BLaER1 treated with 17β-estradiol and CSF1 and Interleukin-3, amounts not matched to agents 10 nM and 100 nM (cell line): ENCODE measurements around the gene SORL1.

Experiments
- H3K27ac ChIP-seq, 11 experiments: shearing (Covaris generic); formaldehyde crosslinking; 2 replicates each; pipeline ENCODE4 v1.8.1; 2022
- H3K27me3 ChIP-seq, 11 experiments: shearing (Covaris generic); formaldehyde crosslinking; 2 replicates each; pipeline ENCODE4 v1.8.1; 2022
- H3K36me3 ChIP-seq, 11 experiments: shearing (Covaris generic); formaldehyde crosslinking; 2 replicates each; pipeline ENCODE4 v1.8.1; 2022
- H3K4me1 ChIP-seq, 10 experiments: shearing (Covaris generic); formaldehyde crosslinking; 2 replicates each; pipeline ENCODE4 v1.8.1; 2022
- H3K4me2 ChIP-seq, 11 experiments: shearing (Covaris generic); formaldehyde crosslinking; 2 replicates each; pipeline ENCODE4 v1.8.1; 2022
- H3K4me3 ChIP-seq, 10 experiments: shearing (Covaris generic); formaldehyde crosslinking; 2 replicates each; pipeline ENCODE4 v1.8.1; 2022
- H3K9ac ChIP-seq, 11 experiments: shearing (Covaris generic); formaldehyde crosslinking; 2 replicates each; pipeline ENCODE4 v1.8.1; 2022
- H3K9me3 ChIP-seq, 11 experiments: shearing (Covaris generic); formaldehyde crosslinking; replicated peaks in 1 of 11; 2 replicates each; pipeline ENCODE4 v1.8.1; 2022
- H4K20me1 ChIP-seq, 11 experiments: shearing (Covaris generic); formaldehyde crosslinking; 2 replicates each; pipeline ENCODE4 v1.8.1; 2022
- Cebpa-rat ChIP-seq, 11 experiments: shearing (Covaris generic); IDR thresholded peaks; 2 replicates each; pipeline ENCODE4 v1.8.1; 2022

The SORL1 gene

GRCh38 chr11:121654259-121654842 lies 202.2 kb downstream of the SORL1 start:
- Histone ChIP-seq H3K9me3 (no peaks in the 10 kb centered on the region), H3K4me1 (peaks cover 4 to 10% (median 6%) of the 10 kb centered on the region in 10 experiments; a peak in 11 of 20 replicates), H3K27ac (no peak overlapping the region), H3K27me3 (no peaks in the 10 kb centered on the region), H3K4me3 (no peak overlapping the region), H4K20me1 (no peaks in the 10 kb centered on the region), H3K4me2 (no peak overlapping the region; a peak in 1 of 22 replicates), H3K36me3 (no peaks in the 10 kb centered on the region), H3K9ac (no peak overlapping the region)
- no peak for TF ChIP-seq Cebpa-rat (IDR thresholded peaks at IDR 0.05)

- Histone ChIP-seq H3K9ac (peak overlapping the region in 10 of 11 experiments; percentile 74 to 85 (median 79); a peak in 19 of 22 replicates), H3K4me1 (peaks cover 4 to 10% (median 6%) of the 10 kb centered on the region in 10 experiments; a peak in 11 of 20 replicates)
These were observed 202.9 kb downstream of the SORL1 start for GRCh38 chr11:121654843-121655536.

DNA sequence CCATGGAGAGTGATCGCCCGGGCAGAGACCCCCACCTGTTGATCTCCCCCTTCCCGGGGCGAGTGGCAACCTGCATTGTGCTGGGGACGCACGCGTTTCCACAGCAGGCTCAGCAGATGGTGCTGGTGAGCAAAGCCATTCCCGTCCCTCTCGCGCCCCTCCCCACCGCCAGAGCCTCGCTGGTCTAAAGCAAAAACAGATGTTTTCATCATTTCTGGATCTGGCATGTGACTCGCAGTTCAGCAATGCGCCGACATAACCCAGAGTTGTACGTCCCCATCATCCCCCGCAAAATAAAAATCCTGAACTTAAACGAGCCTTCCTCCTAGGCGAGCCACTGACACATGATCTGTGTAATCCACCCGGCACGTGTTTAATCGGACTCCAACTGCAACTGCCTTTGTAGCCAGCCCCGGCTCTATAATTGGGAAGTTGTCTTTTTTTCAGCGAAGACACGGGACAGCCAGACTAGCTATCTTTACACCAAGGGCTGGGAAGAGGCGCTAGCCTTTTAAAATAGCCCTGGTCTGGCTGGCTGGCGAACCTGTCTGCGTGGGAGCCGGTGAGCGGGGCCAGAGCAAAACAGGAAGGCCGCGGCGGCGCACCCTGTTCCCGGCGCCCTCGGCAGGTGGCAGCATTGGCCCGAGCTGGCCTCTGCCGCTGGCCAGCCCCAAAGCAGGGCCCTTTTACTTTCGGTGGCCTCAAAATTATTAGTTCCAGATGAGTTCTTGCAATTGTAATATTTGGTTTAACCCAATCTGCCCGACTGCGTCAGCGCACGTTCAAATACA lies 203.6 kb downstream of the SORL1 start:
- Histone ChIP-seq H3K4me3 (peak overlapping the region; percentile 51 to 71 (median 60)), H3K27ac (peak overlapping the region; percentile 66 to 86 (median 76)), H3K36me3 (no peaks in the 10 kb centered on the region), H3K27me3 (no peaks in the 10 kb centered on the region), H3K9me3 (no peaks in the 10 kb centered on the region), H3K9ac (peak overlapping the region; percentile 65 to 85 (median 79)), H3K4me1 (peaks cover 4 to 10% (median 6%) of the 10 kb centered on the region in 10 experiments; a peak in 11 of 20 replicates), H3K4me2 (peak overlapping the region; percentile 80 to 93 (median 91)), H4K20me1 (no peaks in the 10 kb centered on the region)
- no peak for TF ChIP-seq Cebpa-rat (IDR thresholded peaks at IDR 0.05)

More at GRCh38 chr11:121654843-121655536, 202.9 kb downstream of the SORL1 start:
- H3K9me3 ChIP-seq = no peaks in the 10 kb centered on the region
- TF ChIP-seq Cebpa-rat (IDR thresholded peaks at IDR 0.05) = no peak
- H3K27ac ChIP-seq = peak overlapping the region in 6 of 11 experiments; percentile 66 to 86 (median 76); a peak in 9 of 22 replicates
- peak overlapping the region; percentile 51 to 71 (median 60) for H3K4me3 ChIP-seq
- no peaks in the 10 kb centered on the region for H3K27me3 ChIP-seq
- H3K36me3 ChIP-seq = no peaks in the 10 kb centered on the region
- no peaks in the 10 kb centered on the region for H4K20me1 ChIP-seq
- peak overlapping the region; percentile 80 to 93 (median 91) for H3K4me2 ChIP-seq

DNA sequence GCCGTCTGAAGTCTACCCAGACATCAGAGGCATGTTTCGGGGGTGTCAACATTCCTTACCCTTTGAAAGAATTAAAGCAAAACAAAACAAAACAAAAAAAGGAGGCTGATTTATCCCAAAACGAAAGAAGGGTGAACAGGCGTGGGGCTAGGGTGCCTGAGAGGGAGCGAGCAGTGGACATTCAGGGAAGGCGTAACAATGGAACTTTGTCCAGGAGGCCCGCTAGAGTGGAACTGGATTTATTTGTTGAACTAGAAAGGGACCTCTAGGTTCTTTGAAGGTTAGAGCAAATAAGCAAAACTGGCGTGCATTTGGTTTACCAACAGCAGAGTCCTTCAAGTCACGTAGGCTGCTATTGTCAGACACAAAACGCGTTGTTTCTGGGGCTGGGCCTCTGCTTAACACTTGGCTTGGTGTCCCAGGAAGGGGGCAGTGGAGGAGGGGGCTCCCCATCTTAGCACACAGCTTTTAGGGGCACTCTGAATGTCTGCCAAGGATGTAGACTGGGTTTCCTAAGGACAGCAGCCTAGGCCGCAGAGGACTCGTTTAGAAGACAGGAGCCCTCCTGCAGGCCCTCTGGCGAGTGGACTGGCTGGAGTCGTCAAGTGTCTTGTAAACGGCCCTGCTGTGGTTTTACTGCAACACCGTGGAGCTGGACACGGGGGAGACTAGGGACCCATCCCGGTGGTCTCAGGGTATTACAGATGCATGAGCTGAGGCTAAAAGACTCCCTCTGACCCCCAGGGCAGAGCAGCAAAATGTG lies 204.4 kb downstream of the SORL1 start:
- Histone ChIP-seq H3K27ac (peak overlapping the region in 4 of 11 experiments; percentile 80 to 86 (median 84); a peak in 7 of 22 replicates), H3K27me3 (no peaks in the 10 kb centered on the region), H3K4me1 (peaks cover 4 to 10% (median 6%) of the 10 kb centered on the region in 10 experiments; a peak in 11 of 20 replicates), H3K36me3 (no peaks in the 10 kb centered on the region), H3K9me3 (no peaks in the 10 kb centered on the region), H4K20me1 (no peaks in the 10 kb centered on the region), H3K9ac (peak overlapping the region in 10 of 11 experiments; percentile 74 to 85 (median 79); a peak in 19 of 22 replicates), H3K4me2 (peak overlapping the region; percentile 80 to 93 (median 91)), H3K4me3 (peak overlapping the region in 7 of 10 experiments; percentile 57 to 71 (median 60); a peak in 12 of 20 replicates)
- no peak for TF ChIP-seq Cebpa-rat (IDR thresholded peaks at IDR 0.05)

- no peaks in the 10 kb centered on the region for H3K36me3 ChIP-seq
- no peak overlapping the region for H3K4me3 ChIP-seq
- no peaks in the 10 kb centered on the region for H4K20me1 ChIP-seq
- H3K4me2 ChIP-seq = no peak overlapping the region
- no peak overlapping the region for H3K9ac ChIP-seq
- H3K9me3 ChIP-seq = no peaks in the 10 kb centered on the region
- peaks cover 4 to 10% (median 6%) of the 10 kb centered on the region in 10 experiments; a peak in 11 of 20 replicates for H3K4me1 ChIP-seq
- no peak for TF ChIP-seq Cebpa-rat (IDR thresholded peaks at IDR 0.05)
- no peaks in the 10 kb centered on the region for H3K27me3 ChIP-seq
- no peak overlapping the region for H3K27ac ChIP-seq
These were observed 205.0 kb downstream of the SORL1 start for GRCh38 chr11:121657146-121657545.

DNA sequence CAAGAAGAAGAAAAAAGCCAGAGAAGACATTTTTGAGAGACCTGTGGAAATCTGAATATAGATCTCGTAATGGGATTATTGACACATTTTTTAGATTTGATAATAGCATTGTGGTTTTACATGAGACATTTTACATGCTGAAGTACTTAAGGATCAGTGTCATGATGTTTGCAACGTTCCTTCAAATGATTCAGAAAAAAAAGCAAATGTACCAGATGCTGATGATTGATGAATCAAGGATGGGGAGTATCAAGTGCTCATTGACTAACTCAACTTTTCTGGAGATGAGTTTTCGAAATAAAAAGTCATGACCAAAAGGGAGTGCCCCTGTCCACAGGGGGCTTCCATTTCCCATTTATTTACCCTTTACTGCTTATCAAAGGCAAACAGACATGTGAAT lies 207.7 kb downstream of the SORL1 start:
- no peak overlapping the region for H3K4me2 ChIP-seq
- no peaks in the 10 kb centered on the region for H3K36me3 ChIP-seq
- no peak for TF ChIP-seq Cebpa-rat (IDR thresholded peaks at IDR 0.05)

GRCh38 chr11:121661880-121662486 lies 209.9 kb downstream of the SORL1 start:
- no peaks in the 10 kb centered on the region for H3K36me3 ChIP-seq
- no peaks in the 10 kb centered on the region for H3K9me3 ChIP-seq
- H3K27ac ChIP-seq = no peak overlapping the region
- no peaks in the 10 kb centered on the region for H3K27me3 ChIP-seq
- no peak overlapping the region for H3K4me3 ChIP-seq
- no peak for TF ChIP-seq Cebpa-rat (IDR thresholded peaks at IDR 0.05)
- H4K20me1 ChIP-seq = no peaks in the 10 kb centered on the region
- H3K4me1 ChIP-seq = no peaks in the 10 kb centered on the region
- no peak overlapping the region for H3K9ac ChIP-seq
- H3K4me2 ChIP-seq = no peak overlapping the region

More for the DNA sequence above, 207.7 kb downstream of the SORL1 start:
- Histone ChIP-seq H3K27ac (no peak overlapping the region), H3K27me3 (no peaks in the 10 kb centered on the region), H3K4me1 (peaks cover 4 to 10% (median 6%) of the 10 kb centered on the region in 10 experiments; a peak in 11 of 20 replicates), H3K9ac (no peak overlapping the region), H4K20me1 (no peaks in the 10 kb centered on the region), H3K9me3 (no peaks in the 10 kb centered on the region), H3K4me3 (no peak overlapping the region)

- H4K20me1 ChIP-seq = no peaks in the 10 kb centered on the region
- H3K36me3 ChIP-seq = no peaks in the 10 kb centered on the region
- no peaks in the 10 kb centered on the region for H3K27me3 ChIP-seq
- no peak overlapping the region for H3K27ac ChIP-seq
- H3K9me3 ChIP-seq = no peaks in the 10 kb centered on the region
- H3K4me3 ChIP-seq = no peak overlapping the region
- H3K9ac ChIP-seq = no peak overlapping the region
- no peak for TF ChIP-seq Cebpa-rat (IDR thresholded peaks at IDR 0.05)
- no peaks in the 10 kb centered on the region for H3K4me1 ChIP-seq
- H3K4me2 ChIP-seq = no peak overlapping the region
These were observed 212.0 kb downstream of the SORL1 start for GRCh38 chr11:121664144-121664543.
